Measurements from ENCODE around the gene MYLK4.

GRCh38 chr6:2739335-2739734, 11.4 kb downstream of the MYLK4 start:
- TF ChIP-seq CTCF (IDR thresholded peaks at IDR 0.05), result no peak
- TF ChIP-seq POLR2A (IDR thresholded peaks at IDR 0.05), result no peak
